H7 (cell line): ENCODE measurements around the gene CASTOR1. TPM values are rescaled to one million over a fixed set of nuclear protein-coding genes. Genes with fewer than 3 reads are reported as not detected.
A peak's percentile ranks its signal among the peaks of the same experiment; 100 is the strongest.

ENCODE experiments used
- DNase-seq: peaks from one replicate; pipeline ENCODE4 v3.0.0; 2012
- H3K27me3 ChIP-seq: 2 replicates; pipeline ENCODE4 v1.6.0; 2011; ENCODE audit warnings: mild to moderate bottlenecking, low read length; ENCODE audit not compliant: control insufficient read depth, insufficient read depth
- H3K36me3 ChIP-seq: replicated peaks from 2 replicates; pipeline ENCODE4 v1.5.1; 2011; ENCODE audit warnings: low read length; ENCODE audit not compliant: control insufficient read depth, insufficient read depth
- H3K4me3 ChIP-seq: 2 replicates; pipeline ENCODE4 v1.5.1; 2011; ENCODE audit warnings: low read depth, mild to moderate bottlenecking, control low read depth, low read length, moderate library complexity; ENCODE audit not compliant: insufficient read depth
- total RNA-seq: library from RNA; depleted of rRNA; stranded (reverse); fragments of >200 nt; shearing (Covaris generic); gene quantifications from 2 replicates; pipeline ENCODE4 v1.2.3, GENCODE V29; 2014

CASTOR1 gene
- total RNA-seq, 1 experiment from 2014 or later: 15.4 TPM

DNA sequence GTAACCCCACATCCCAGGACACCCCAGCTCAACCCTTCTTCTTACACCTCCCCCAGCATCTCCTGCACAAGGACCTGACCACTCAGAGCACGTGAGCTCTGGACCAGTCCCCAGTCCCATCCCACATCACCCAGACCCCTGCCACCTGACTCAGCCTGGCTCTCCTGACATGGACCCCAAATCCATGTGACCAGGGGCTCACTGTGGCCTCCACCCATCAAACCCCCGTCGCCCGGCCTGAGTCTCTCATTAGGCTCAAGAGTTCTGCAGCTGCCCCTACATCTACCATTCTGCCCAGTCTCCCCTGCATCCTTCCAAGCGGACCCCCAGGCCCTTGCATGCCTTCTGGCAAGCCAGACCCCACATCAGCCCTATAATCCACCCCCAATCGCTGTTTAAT, 40.8 kb downstream of the CASTOR1 start:
- Histone ChIP-seq H3K27me3 (peaks cover 6% of the 10 kb centered on the region; the same call in 1 of the 2 replicates), H3K36me3 (peaks cover 7% of the 10 kb centered on the region), H3K4me3 (no peak overlapping the region)
- peak; percentile 51 for DNase-seq

GRCh38 chr22:30247974-30248373, 41.3 kb downstream of the CASTOR1 start:
- peaks cover 9% of the 10 kb centered on the region for H3K36me3 ChIP-seq
- peak; percentile 64 for DNase-seq
- no peak overlapping the region for H3K4me3 ChIP-seq
- H3K27me3 ChIP-seq: peaks cover 6% of the 10 kb centered on the region; the same call in 1 of the 2 replicates

GRCh38 chr22:30247561-30247960, 41.7 kb downstream of the CASTOR1 start:
- Histone ChIP-seq H3K4me3 (no peak overlapping the region), H3K36me3 (peaks cover 12% of the 10 kb centered on the region), H3K27me3 (peaks cover 6% of the 10 kb centered on the region; the same call in 1 of the 2 replicates)
- no peak for DNase-seq

GRCh38 chr22:30246814-30247376, 42.4 kb downstream of the CASTOR1 start:
- DNase-seq: peak; percentile 80
- Histone ChIP-seq H3K4me3 (peak overlapping the region; percentile 56), H3K36me3 (peaks cover 13% of the 10 kb centered on the region), H3K27me3 (peaks cover 6% of the 10 kb centered on the region; the same call in 1 of the 2 replicates)

DNA sequence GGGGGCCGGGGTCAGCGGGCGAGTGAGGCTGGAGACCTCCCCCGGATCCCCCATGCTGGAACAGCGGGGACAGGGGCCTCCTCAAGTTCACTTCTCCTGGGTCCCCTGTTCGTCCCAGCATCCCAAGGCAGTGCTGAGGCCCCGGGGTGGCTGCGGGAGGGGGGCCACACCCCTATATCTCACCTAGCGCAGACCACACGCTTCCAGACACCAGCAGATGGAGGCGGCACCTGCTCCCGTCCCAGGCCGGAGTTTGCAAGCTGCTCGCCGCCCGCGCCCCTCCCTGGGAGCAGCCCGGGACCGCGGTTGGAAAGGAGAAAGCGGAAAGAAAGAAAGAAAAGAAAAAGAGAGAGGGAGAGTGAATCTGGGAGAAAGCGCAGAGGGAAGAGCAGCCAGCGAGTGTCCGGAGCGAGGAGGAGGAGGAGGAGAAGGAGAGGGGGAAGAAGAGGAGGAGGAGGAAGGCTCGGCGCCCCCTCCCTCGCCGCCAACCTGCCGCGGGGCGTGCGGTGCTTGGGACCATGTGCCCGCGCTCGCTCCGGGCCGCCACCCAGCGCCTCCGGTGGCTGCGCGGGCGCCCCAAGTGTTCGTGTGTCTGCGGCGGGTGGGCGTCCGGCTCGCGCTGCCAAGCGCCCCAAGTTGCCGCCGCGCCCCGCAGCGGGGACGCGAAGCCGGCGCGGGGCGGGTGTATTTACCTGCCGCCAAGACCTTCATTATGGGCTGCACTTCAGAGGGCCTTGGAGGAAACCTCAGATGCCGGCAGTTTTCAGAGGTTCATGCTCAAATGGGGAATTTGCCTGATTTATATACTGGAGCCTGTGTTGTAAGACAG, 43.1 kb downstream of the CASTOR1 start, which contains the start of gene LIF:
Gene LIF, minus strand, starts transcription at position 775 of the 829 bp plus-strand sequence. Its CDS starts 64 bp downstream, at position 711.
- peaks cover 13% of the 10 kb centered on the region for H3K36me3 ChIP-seq
- DNase-seq: peak; percentile 89
- H3K27me3 ChIP-seq: peaks cover 6% of the 10 kb centered on the region; the same call in 1 of the 2 replicates
- H3K4me3 ChIP-seq: peak within 1 kb of the TSS; percentile 56

GRCh38 chr22:30245181-30245984, 43.9 kb downstream of the CASTOR1 start:
- H3K36me3 ChIP-seq: peaks cover 13% of the 10 kb centered on the region
- H3K4me3 ChIP-seq: peak overlapping the region; percentile 56
- peaks cover 6% of the 10 kb centered on the region; the same call in 1 of the 2 replicates for H3K27me3 ChIP-seq
- peak; percentile 83 for DNase-seq

DNA sequence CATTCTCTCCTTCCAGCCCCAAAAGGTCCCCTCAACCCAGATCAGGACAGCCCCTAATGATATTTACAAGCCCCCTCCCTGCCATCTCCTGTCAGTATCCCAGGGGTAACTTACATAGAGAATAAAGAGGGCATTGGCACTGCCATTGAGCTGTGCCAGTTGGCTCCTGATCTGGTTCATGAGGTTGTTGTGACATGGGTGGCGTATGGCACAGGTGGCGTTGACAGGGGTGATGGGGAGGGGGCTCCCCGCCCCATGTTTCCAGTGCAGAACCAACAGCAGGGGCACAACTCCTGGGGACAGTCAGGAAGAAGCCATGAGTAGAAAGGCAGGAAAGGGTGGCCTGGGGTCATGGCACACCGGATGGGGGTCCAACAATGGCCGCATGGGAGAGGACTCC, 44.7 kb downstream of the CASTOR1 start:
- Histone ChIP-seq H3K27me3 (peaks cover 6% of the 10 kb centered on the region; the same call in 1 of the 2 replicates), H3K4me3 (no peak overlapping the region), H3K36me3 (peaks cover 13% of the 10 kb centered on the region)
- no peak for DNase-seq

DNA sequence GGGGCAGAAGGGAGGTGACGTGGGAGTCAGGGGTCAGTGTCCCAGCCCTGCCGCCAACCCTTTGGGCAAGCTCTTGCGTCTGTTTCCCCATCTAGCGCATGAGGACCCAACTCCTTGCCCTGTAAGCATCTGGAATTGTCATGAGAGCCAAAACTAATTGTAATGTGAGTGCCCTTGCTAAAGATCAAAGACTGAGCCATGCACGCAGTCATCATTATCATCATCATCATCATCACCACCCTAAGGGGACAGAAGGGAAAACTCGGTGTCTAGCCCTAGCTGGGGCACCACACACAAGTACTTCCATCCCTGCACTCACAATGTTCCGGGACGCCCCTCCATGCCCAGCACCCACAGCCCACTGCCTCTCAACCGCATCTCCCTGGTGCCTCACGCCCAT, 45.2 kb downstream of the CASTOR1 start:
- H3K36me3 ChIP-seq: peaks cover 13% of the 10 kb centered on the region
- DNase-seq: no peak
- H3K4me3 ChIP-seq: no peak overlapping the region
- peaks cover 6% of the 10 kb centered on the region; the same call in 1 of the 2 replicates for H3K27me3 ChIP-seq

DNA sequence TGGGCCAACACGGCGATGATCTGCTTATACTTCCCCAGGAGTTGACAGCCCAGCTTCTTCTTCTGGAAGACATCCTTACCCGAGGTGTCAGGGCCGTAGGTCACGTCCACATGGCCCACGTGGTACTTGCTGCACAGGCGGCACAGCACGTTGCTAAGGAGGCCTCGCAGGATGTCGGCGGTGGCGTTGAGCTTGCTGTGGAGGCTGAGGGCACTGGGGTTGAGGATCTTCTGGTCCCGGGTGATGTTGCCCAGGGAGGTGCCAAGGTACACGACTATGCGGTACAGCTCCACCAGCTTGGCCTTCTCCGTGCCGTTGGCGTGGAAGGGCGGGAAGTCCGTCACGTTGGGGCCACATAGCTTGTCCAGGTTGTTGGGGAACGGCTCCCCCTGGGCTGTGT, 45.6 kb downstream of the CASTOR1 start:
- Histone ChIP-seq H3K4me3 (no peak overlapping the region), H3K27me3 (peaks cover 6% of the 10 kb centered on the region; the same call in 1 of the 2 replicates), H3K36me3 (peaks cover 13% of the 10 kb centered on the region)
- no peak for DNase-seq

DNA sequence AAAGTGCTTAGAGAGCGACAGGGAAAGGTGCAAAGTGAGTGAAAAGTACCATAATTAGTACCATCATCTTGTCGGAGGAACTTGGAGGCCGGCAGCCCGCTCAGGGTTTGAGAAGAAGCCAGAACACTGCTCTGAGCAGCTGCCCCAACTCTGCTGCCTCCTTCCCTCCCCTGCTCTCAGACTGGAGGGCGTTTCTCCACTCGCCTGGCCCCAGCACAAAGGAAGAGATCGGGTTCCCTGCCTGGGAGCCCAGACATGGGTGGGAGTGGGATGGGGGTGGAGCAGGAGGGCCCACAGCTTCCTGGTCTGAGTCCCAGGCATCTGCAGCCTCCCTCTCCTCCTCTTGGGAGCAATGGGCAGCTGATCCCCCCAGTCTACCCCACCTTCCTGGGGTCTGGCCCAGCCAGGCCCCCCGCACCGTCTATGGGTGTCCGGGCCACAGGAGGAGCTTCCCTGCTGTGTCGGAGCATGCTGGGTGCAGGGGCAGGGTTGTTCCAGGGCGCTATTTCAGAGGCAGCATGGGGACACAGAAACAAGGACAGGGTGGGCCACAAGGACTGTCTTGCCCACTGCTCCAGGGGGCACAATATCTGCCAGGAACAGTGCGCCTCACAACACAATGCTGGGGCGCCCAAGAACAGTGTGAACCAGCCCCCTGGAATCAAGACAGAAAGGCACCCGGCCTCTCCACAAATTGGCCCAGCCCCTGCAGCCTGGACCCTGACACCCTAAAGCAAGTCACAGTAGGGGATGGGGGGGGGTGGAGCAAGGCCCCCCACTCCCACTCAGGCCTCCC, 47.5 kb downstream of the CASTOR1 start:
- H3K4me3 ChIP-seq: no peak overlapping the region
- H3K27me3 ChIP-seq: peaks cover 3% of the 10 kb centered on the region; the same call in 1 of the 2 replicates
- peak; percentile 46 for DNase-seq
- H3K36me3 ChIP-seq: peaks cover 13% of the 10 kb centered on the region

GRCh38 chr22:30240541-30241417, 48.5 kb downstream of the CASTOR1 start:
- Histone ChIP-seq H3K27me3 (peaks cover 1% of the 10 kb centered on the region; the same call in 1 of the 2 replicates), H3K4me3 (no peak overlapping the region), H3K36me3 (peaks cover 13% of the 10 kb centered on the region)
- no peak for DNase-seq

GRCh38 chr22:30239488-30240405, 49.6 kb downstream of the CASTOR1 start:
- peaks cover 13% of the 10 kb centered on the region for H3K36me3 ChIP-seq
- no peaks in the 10 kb centered on the region; the same call in 1 of the 2 replicates for H3K27me3 ChIP-seq
- no peak for DNase-seq
- no peak overlapping the region for H3K4me3 ChIP-seq
